GM12878 (cell line): ENCODE data around the gene GHRH.

Source experiments
- BCL11A ChIP-seq: IDR thresholded peaks from 2 replicates; pipeline ENCODE4 v1.6.1; 2011; ENCODE audit warnings: low read depth, low read length
- CEBPB ChIP-seq, 2 experiments: fragments of 150-350 bp in 1 of 2; IDR thresholded peaks; 2 replicates each; pipeline ENCODE4 v1.6.1; 2012 to 2014; ENCODE audit warnings: low read depth in 2 of 2, low read length in 2 of 2, borderline replicate concordance in 1 of 2, inconsistent platforms in 1 of 2
- CTCF ChIP-seq, 3 experiments: IDR thresholded peaks in 2 of 3; conservative IDR thresholded peaks in 1 of 3; 2 replicates each; pipeline ENCODE4 v1.5.1; 2011; ENCODE audit warnings: low read depth in 3 of 3, low read length in 3 of 3, mild to moderate bottlenecking in 3 of 3, control low read depth in 2 of 3, moderate library complexity in 2 of 3, inconsistent platforms in 1 of 3, mixed read lengths in 1 of 3; ENCODE audit not compliant: control insufficient read depth in 2 of 3, insufficient read depth in 1 of 3; ENCODE audit errors: extremely low read depth in 1 of 3
- POLR2A ChIP-seq: IDR thresholded peaks from 2 replicates; pipeline ENCODE4 v1.6.1; 2011; ENCODE audit warnings: low read depth, mild to moderate bottlenecking, low read length
- REST ChIP-seq: IDR thresholded peaks from 2 replicates; pipeline ENCODE4 v1.6.1; 2012; ENCODE audit warnings: mild to moderate bottlenecking, low read depth, low read length
- STAT1 ChIP-seq: fragments of 450-650 bp; conservative IDR thresholded peaks from 2 replicates; pipeline ENCODE4 v1.6.1; 2014; ENCODE audit warnings: antibody characterized with exemption, mild to moderate bottlenecking
- ZBTB33 ChIP-seq: fragments of 450-650 bp; IDR thresholded peaks from 2 replicates; pipeline ENCODE4 v1.6.1; 2017; ENCODE audit warnings: mild to moderate bottlenecking

- TF ChIP-seq REST (no peak), POLR2A (no peak), STAT1 (no peak), CTCF (IDR thresholded peaks at IDR 0.05 in 2 of 3, conservative IDR thresholded peaks at IDR 0.05 in 1 of 3; ENCODE audit: control insufficient read depth in 2 of 3, extremely low read depth in 1 of 3, insufficient read depth in 1 of 3, low read depth in 3 of 3, low read length in 3 of 3) (no peak), CEBPB (IDR thresholded peaks at IDR 0.05; ENCODE audit: borderline replicate concordance in 1 of 2, low read depth in 2 of 2, low read length in 2 of 2) (no peak), ZBTB33 (no peak), BCL11A (no peak)
These were observed 14.9 kb downstream of the GHRH start for GRCh38 chr20:37246736-37247135.
